HG03066 (cell line): ENCODE data around the gene DIAPH1.
A peak's percentile ranks its signal among the peaks of the same experiment; 100 is the strongest.

Source experiments
- ATAC-seq: cut with Tn5 transposase; IDR thresholded peaks from one replicate; pipeline ENCODE4 v1.9.1; 2021; ENCODE audit warnings: low read depth; ENCODE audit not compliant: unreplicated experiment

DIAPH1 gene

GRCh38 chr5:141565826-141566570 lies 52.8 kb downstream of the DIAPH1 start:
- no peak for ATAC-seq

GRCh38 chr5:141564216-141564692 lies 54.5 kb downstream of the DIAPH1 start:
- ATAC-seq, result peak; percentile 96

- no peak for ATAC-seq
Measured at GRCh38 chr5:141560725-141561483, 57.9 kb downstream of the DIAPH1 start.

GRCh38 chr5:141560151-141560550 lies 58.6 kb downstream of the DIAPH1 start:
- ATAC-seq, result no peak

- ATAC-seq, result no peak
Measured at GRCh38 chr5:141559461-141559860, 59.3 kb downstream of the DIAPH1 start.

- no peak for ATAC-seq
Measured at GRCh38 chr5:141558150-141558549, 60.6 kb downstream of the DIAPH1 start.

GRCh38 chr5:141557681-141558136 lies 61.1 kb downstream of the DIAPH1 start:
- ATAC-seq, result no peak

GRCh38 chr5:141547921-141548320 lies 70.9 kb downstream of the DIAPH1 start:
- ATAC-seq, result no peak

- ATAC-seq, result no peak
Measured at GRCh38 chr5:141547488-141547887, 71.3 kb downstream of the DIAPH1 start.

GRCh38 chr5:141543053-141543452 lies 75.7 kb downstream of the DIAPH1 start:
- no peak for ATAC-seq

GRCh38 chr5:141534492-141535213 lies 84.1 kb downstream of the DIAPH1 start:
- no peak for ATAC-seq

GRCh38 chr5:141533897-141534296 lies 84.9 kb downstream of the DIAPH1 start:
- no peak for ATAC-seq

- no peak for ATAC-seq
Measured at GRCh38 chr5:141532726-141533125, 86.1 kb downstream of the DIAPH1 start.

- peak; percentile 55 for ATAC-seq
Measured at GRCh38 chr5:141529873-141530272, 88.9 kb downstream of the DIAPH1 start.

- no peak for ATAC-seq
Measured at GRCh38 chr5:141529002-141529401, 89.8 kb downstream of the DIAPH1 start.

GRCh38 chr5:141528291-141528984 lies 90.4 kb downstream of the DIAPH1 start:
- ATAC-seq, result no peak

GRCh38 chr5:141527426-141527825 lies 91.4 kb downstream of the DIAPH1 start:
- ATAC-seq, result no peak

GRCh38 chr5:141525653-141526052 lies 93.1 kb downstream of the DIAPH1 start:
- ATAC-seq, result no peak

GRCh38 chr5:141524604-141525597 lies 93.9 kb downstream of the DIAPH1 start:
- peak; percentile 65 for ATAC-seq
